Osteocyte (in vitro differentiated cells): Measurements from ENCODE around the gene LMBR1. TPM values are rescaled to one million over a fixed set of nuclear protein-coding genes. Genes with fewer than 3 reads are reported as not detected.

Experiments
- DNase-seq: peaks from one replicate; pipeline ENCODE4 v3.0.0; 2021; ENCODE audit warnings: mixed read lengths; ENCODE audit not compliant: unreplicated experiment; ENCODE audit errors: extremely low spot score
- H3K27ac Mint-ChIP-seq: one replicate; pipeline ENCODE4 v1.8.0; 2021; ENCODE audit warnings: mild to moderate bottlenecking, mixed read lengths; ENCODE audit not compliant: unreplicated experiment
- H3K27me3 Mint-ChIP-seq: one replicate; pipeline ENCODE4 v1.8.0; 2021; ENCODE audit warnings: mixed read lengths; ENCODE audit not compliant: unreplicated experiment
- H3K36me3 Mint-ChIP-seq: one replicate; pipeline ENCODE4 v1.8.0; 2021; ENCODE audit warnings: mixed read lengths; ENCODE audit not compliant: unreplicated experiment
- H3K4me1 Mint-ChIP-seq: one replicate; pipeline ENCODE4 v1.8.0; 2021; ENCODE audit warnings: mixed read lengths; ENCODE audit not compliant: unreplicated experiment
- H3K4me3 Mint-ChIP-seq: one replicate; pipeline ENCODE4 v1.8.0; 2021; ENCODE audit warnings: mild to moderate bottlenecking, moderate library complexity, mixed read lengths; ENCODE audit not compliant: unreplicated experiment
- H3K9me3 Mint-ChIP-seq: one replicate; pipeline ENCODE4 v1.8.0; 2021; ENCODE audit warnings: mixed read lengths; ENCODE audit not compliant: unreplicated experiment
- CTCF ChIP-seq: fragments of 200-600 bp; sonication (generic); IDR thresholded peaks from 2 replicates; pipeline ENCODE4 v1.5.0; 2021; ENCODE audit warnings: antibody characterized with exemption, mild to moderate bottlenecking, moderate library complexity
- total RNA-seq: library from RNA; stranded (reverse); gene quantifications from 2 replicates; pipeline ENCODE4 v1.2.1, GENCODE V29; 2021

LMBR1 gene
- total RNA-seq, 1 donor from 2014 or later: 55.8 TPM

DNA sequence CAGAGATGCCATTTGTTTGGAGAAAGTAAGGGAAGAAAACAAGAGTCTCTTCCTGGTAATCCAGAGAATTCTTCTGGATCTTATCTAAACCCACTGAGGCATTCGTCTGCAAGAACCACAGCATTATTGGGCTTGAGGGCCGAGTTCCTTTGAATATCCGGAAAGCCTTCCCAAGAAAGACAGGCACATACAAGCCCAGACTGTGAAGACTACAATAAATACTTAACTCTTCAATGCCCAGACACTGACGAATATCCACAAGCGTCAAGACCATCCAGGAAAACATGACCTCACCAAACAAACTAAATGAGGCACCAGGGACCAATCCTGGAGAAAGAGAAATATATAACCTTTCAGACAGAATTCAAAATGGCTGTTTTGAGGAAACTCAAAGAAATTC is 153.4 kb downstream of the LMBR1 start:
- peaks cover 20% of the 10 kb centered on the region for H3K36me3 Mint-ChIP-seq
- no peak overlapping the region for H3K4me3 Mint-ChIP-seq
- peaks cover 19% of the 10 kb centered on the region for H3K9me3 Mint-ChIP-seq
- no peaks in the 10 kb centered on the region for H3K27me3 Mint-ChIP-seq
- no peaks in the 10 kb centered on the region for H3K4me1 Mint-ChIP-seq
- TF ChIP-seq CTCF: no peak
- no peak for DNase-seq
- H3K27ac Mint-ChIP-seq: no peak overlapping the region

DNA sequence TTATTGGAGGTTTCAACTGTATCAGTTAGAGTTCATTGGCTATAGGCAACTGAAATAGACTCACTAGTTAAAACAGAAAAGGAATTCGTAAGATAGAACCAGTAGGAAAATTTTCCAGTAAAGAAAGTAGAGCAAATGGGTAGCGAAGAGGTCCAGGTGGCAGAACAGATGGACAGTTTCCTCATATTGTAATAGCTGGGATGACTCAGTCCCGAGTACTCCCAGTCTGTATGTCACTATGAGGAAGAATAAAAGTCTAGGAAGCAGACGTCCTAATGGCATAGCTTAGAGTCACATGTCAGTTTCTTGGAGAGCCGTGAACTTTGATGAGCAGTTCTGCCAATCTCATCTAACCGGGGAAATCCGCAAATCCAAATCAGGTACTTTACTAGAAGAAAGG is 157.1 kb downstream of the LMBR1 start:
- DNase-seq: no peak
- Mint-ChIP-seq H3K27ac (no peak overlapping the region), H3K9me3 (peaks cover 27% of the 10 kb centered on the region), H3K36me3 (peaks cover 38% of the 10 kb centered on the region), H3K4me3 (no peak overlapping the region), H3K4me1 (peaks cover 18% of the 10 kb centered on the region), H3K27me3 (no peaks in the 10 kb centered on the region)
- TF ChIP-seq CTCF: no peak

DNA sequence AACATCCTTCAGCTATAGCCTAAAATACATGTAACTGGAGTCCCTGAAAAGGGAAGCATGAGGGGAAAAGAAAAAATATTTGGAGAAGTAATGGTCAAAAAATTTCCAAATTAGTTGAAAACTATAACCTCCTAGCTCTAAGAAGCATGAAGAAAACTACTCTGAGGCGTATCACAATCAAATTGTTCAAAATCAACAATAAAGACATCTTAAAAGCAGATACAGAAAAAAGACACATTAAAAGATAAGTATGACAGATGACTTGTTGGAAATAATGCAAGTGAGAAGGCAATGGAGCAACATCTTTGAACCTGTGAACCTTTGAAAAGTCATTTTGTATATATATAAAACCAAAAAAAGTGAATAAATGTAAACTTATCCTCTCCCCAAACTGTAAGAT is 159.3 kb downstream of the LMBR1 start:
- Mint-ChIP-seq H3K27me3 (no peaks in the 10 kb centered on the region), H3K4me3 (no peak overlapping the region), H3K36me3 (peaks cover 38% of the 10 kb centered on the region), H3K27ac (no peak overlapping the region), H3K9me3 (peaks cover 27% of the 10 kb centered on the region), H3K4me1 (peaks cover 18% of the 10 kb centered on the region)
- no peak for DNase-seq
- TF ChIP-seq CTCF: no peak

GRCh38 chr7:156732091-156732625 is 160.8 kb downstream of the LMBR1 start:
- no peak for TF ChIP-seq CTCF
- H3K9me3 Mint-ChIP-seq: peaks cover 27% of the 10 kb centered on the region
- peak overlapping the region; percentile 53 for H3K27ac Mint-ChIP-seq

GRCh38 chr7:156731651-156732050 is 161.3 kb downstream of the LMBR1 start:
- Mint-ChIP-seq H3K4me3 (no peak overlapping the region), H3K9me3 (peaks cover 27% of the 10 kb centered on the region), H3K36me3 (peaks cover 37% of the 10 kb centered on the region), H3K27ac (peak overlapping the region; percentile 53), H3K4me1 (peaks cover 18% of the 10 kb centered on the region), H3K27me3 (no peaks in the 10 kb centered on the region)
- DNase-seq: no peak
- no peak for TF ChIP-seq CTCF

More at GRCh38 chr7:156732091-156732625, 160.8 kb downstream of the LMBR1 start:
- no peak for DNase-seq
- Mint-ChIP-seq H3K4me3 (no peak overlapping the region), H3K36me3 (peaks cover 38% of the 10 kb centered on the region), H3K4me1 (peaks cover 18% of the 10 kb centered on the region), H3K27me3 (no peaks in the 10 kb centered on the region)
